H1 (cell line): Measurements from ENCODE around the gene SPACA9. TPM values are rescaled to one million over a fixed set of nuclear protein-coding genes. Genes with fewer than 3 reads are reported as not detected.

Experiments
- CTCF ChIA-PET: fragments of 300-600 bp; sonication (Branson Sonifier 250); formaldehyde crosslinking; loops from one replicate; lab custom pipeline; 2021; ENCODE audit not compliant: partially characterized antibody; lab: Charles Lee
- POLR2A ChIA-PET: fragments of 300-600 bp; sonication (Branson Sonifier 250); formaldehyde crosslinking; loops from one replicate; lab custom pipeline; 2021; ENCODE audit warnings: inconsistent platforms; ENCODE audit not compliant: partially characterized antibody; lab: Charles Lee
- DNase-seq, 2 experiments: peaks; one replicate each; pipeline versions ENCODE4 v3.0.0 to v3.0.0-alpha.2; 2010 to 2022; ENCODE audit warnings: low spot score in 2 of 2, low read depth in 1 of 2, mixed read lengths in 1 of 2
- FAIRE-seq: peaks from 2 replicates; lab custom pipeline; 2011; peaks lifted over from hg19 to GRCh38; lab: Jason Lieb, UNC
- H2AFZ ChIP-seq: 2 replicates; pipeline ENCODE4 v1.8.1; 2012; ENCODE audit warnings: low read length, inconsistent platforms
- H2AK5ac ChIP-seq: 2 replicates; pipeline ENCODE4 v1.6.1; 2013; ENCODE audit warnings: low read depth, low read length
- H2BK120ac ChIP-seq: replicated peaks from 2 replicates; pipeline ENCODE3; 2013; ENCODE audit warnings: low read depth, low read length, inconsistent platforms
- H2BK12ac ChIP-seq: 2 replicates; pipeline ENCODE4 v1.6.1; 2013; ENCODE audit warnings: low read depth, low read length
- H2BK15ac ChIP-seq: 2 replicates; pipeline ENCODE4 v1.6.1; 2013; ENCODE audit warnings: low read length
- H2BK20ac ChIP-seq: 2 replicates; pipeline ENCODE4 v1.6.1; 2013; ENCODE audit warnings: low read length
- H2BK5ac ChIP-seq: 2 replicates; pipeline ENCODE4 v1.6.1; 2013; ENCODE audit warnings: low read depth, low read length
- H3K14ac ChIP-seq: 2 replicates; pipeline ENCODE4 v1.6.1; 2013; ENCODE audit warnings: inconsistent platforms; ENCODE audit not compliant: insufficient read length
- H3K18ac ChIP-seq: 2 replicates; pipeline ENCODE4 v1.6.1; 2013; ENCODE audit warnings: low read length; ENCODE audit errors: extremely low read depth
- H3K23ac ChIP-seq: 2 replicates; pipeline ENCODE4 v1.6.1; 2013; ENCODE audit warnings: inconsistent platforms; ENCODE audit not compliant: insufficient read length
- H3K23me2 ChIP-seq: 2 replicates; pipeline ENCODE4 v1.6.1; 2013; ENCODE audit warnings: low read depth, low read length
- H3K27ac ChIP-seq: 2 replicates; pipeline ENCODE4 v1.6.1; 2011; ENCODE audit warnings: low read depth, low read length, inconsistent platforms
- H3K27me3 ChIP-seq, 4 experiments: replicated peaks in 1 of 4; 1 replicate in 1 of 4; 2 replicates in 3 of 4; pipeline versions ENCODE4 v1.6.1 to v1.8.1; 2011 to 2013; ENCODE audit warnings: low read length in 3 of 4, mild to moderate bottlenecking in 3 of 4, inconsistent platforms in 2 of 4, mixed read lengths in 2 of 4, moderate library complexity in 1 of 4; ENCODE audit not compliant: control insufficient read depth in 3 of 4, insufficient read depth in 3 of 4; ENCODE audit errors: extremely low read depth in 1 of 4
- H3K36me3 ChIP-seq, 4 experiments: 2 replicates each; pipeline versions ENCODE4 v1.6.1 to v1.8.1; 2011 to 2013; ENCODE audit warnings: mild to moderate bottlenecking in 4 of 4, low read length in 3 of 4, moderate library complexity in 2 of 4, control low read depth in 1 of 4, inconsistent platforms in 1 of 4; ENCODE audit not compliant: insufficient read depth in 4 of 4, control insufficient read depth in 2 of 4
- H3K4ac ChIP-seq: replicated peaks from 2 replicates; pipeline ENCODE3; 2013; ENCODE audit warnings: low read length, low read depth, mixed read lengths, inconsistent platforms; ENCODE audit not compliant: insufficient read length
- H3K4me1 ChIP-seq, 4 experiments: replicated peaks in 1 of 4; 1 replicate in 1 of 4; 2 replicates in 3 of 4; pipeline versions ENCODE4 v1.6.1 to v1.8.1; 2011 to 2013; ENCODE audit warnings: low read length in 3 of 4, inconsistent platforms in 2 of 4, mixed read lengths in 1 of 4; ENCODE audit not compliant: insufficient read depth in 4 of 4, control insufficient read depth in 3 of 4
- H3K4me2 ChIP-seq, 2 experiments: 2 replicates each; pipeline versions ENCODE4 v1.6.1 to v1.8.1; 2011 to 2013; ENCODE audit warnings: low read depth in 2 of 2, low read length in 2 of 2, control low read depth in 1 of 2, inconsistent platforms in 1 of 2, mild to moderate bottlenecking in 1 of 2; ENCODE audit not compliant: insufficient read depth in 1 of 2
- H3K4me3 ChIP-seq, 4 experiments: fragments of 200-600, 300-600 bp in 1 of 4; sonication (generic), shearing (Covaris generic), sonication (Bioruptor Twin) in 1 of 4; 2 replicates each; pipeline versions ENCODE4 v1.5.1 to v1.8.1; 2011 to 2016; ENCODE audit warnings: low read length in 4 of 4, low read depth in 3 of 4, control low read depth in 2 of 4, inconsistent platforms in 2 of 4, mild to moderate bottlenecking in 2 of 4, mixed read lengths in 1 of 4, moderate library complexity in 1 of 4; ENCODE audit not compliant: insufficient read depth in 2 of 4; ENCODE audit errors: extremely low read depth in 1 of 4
- H3K56ac ChIP-seq: replicated peaks from 2 replicates; pipeline ENCODE3; 2013; ENCODE audit warnings: low read depth, mild to moderate bottlenecking, mixed read lengths, low read length, inconsistent platforms; ENCODE audit not compliant: insufficient read length
- H3K79me1 ChIP-seq: 2 replicates; pipeline ENCODE4 v1.6.1; 2013; ENCODE audit warnings: low read depth, low read length, control low read depth
- H3K79me2 ChIP-seq, 2 experiments: 2 replicates each; pipeline versions ENCODE4 v1.6.1 to v1.8.1; 2012 to 2013; ENCODE audit warnings: low read length in 2 of 2, mild to moderate bottlenecking in 2 of 2, inconsistent platforms in 1 of 2; ENCODE audit not compliant: insufficient read depth in 2 of 2, control insufficient read depth in 1 of 2
- H3K9ac ChIP-seq, 4 experiments: replicated peaks in 1 of 4; 1 replicate in 1 of 4; 2 replicates in 3 of 4; pipeline versions ENCODE4 v1.6.1 to v1.8.1; 2011 to 2013; ENCODE audit warnings: low read depth in 3 of 4, low read length in 3 of 4, control low read depth in 2 of 4, mild to moderate bottlenecking in 2 of 4, moderate library complexity in 2 of 4, inconsistent platforms in 1 of 4; ENCODE audit errors: extremely low read depth in 1 of 4
- H3K9me3 ChIP-seq, 2 experiments: 2 replicates each; pipeline versions ENCODE4 v1.6.1 to v1.8.1; 2012 to 2013; ENCODE audit warnings: mild to moderate bottlenecking in 2 of 2, moderate library complexity in 2 of 2, control low read depth in 1 of 2, inconsistent platforms in 1 of 2, low read depth in 1 of 2, low read length in 1 of 2, mixed read lengths in 1 of 2; ENCODE audit not compliant: insufficient read depth in 2 of 2
- H4K20me1 ChIP-seq, 2 experiments: replicated peaks in 1 of 2; 2 replicates each; pipeline versions ENCODE3 to v1.8.1; 2011 to 2013; ENCODE audit warnings: inconsistent platforms in 2 of 2, low read length in 2 of 2, mild to moderate bottlenecking in 1 of 2; ENCODE audit not compliant: insufficient read depth in 2 of 2, control insufficient read depth in 1 of 2
- H4K5ac ChIP-seq: 2 replicates; pipeline ENCODE4 v1.6.1; 2013; ENCODE audit warnings: low read length, low read depth, mixed read lengths, inconsistent platforms; ENCODE audit not compliant: insufficient read length
- H4K8ac ChIP-seq: 2 replicates; pipeline ENCODE4 v1.8.0; 2013; ENCODE audit warnings: mild to moderate bottlenecking, moderate library complexity, low read length, inconsistent platforms; ENCODE audit not compliant: insufficient read depth; ENCODE audit errors: extremely low read depth
- H4K91ac ChIP-seq: replicated peaks from 2 replicates; pipeline ENCODE3; 2013; ENCODE audit warnings: low read length, mixed read lengths, inconsistent platforms; ENCODE audit not compliant: insufficient read length
- CBX8 ChIP-seq: fragments of 300-800, 300-1000 bp; sonication (generic); IDR thresholded peaks from 2 replicates; pipeline ENCODE4 v1.7.1; 2016; ENCODE audit warnings: low read depth, low read length, borderline replicate concordance
- GTF2F1 ChIP-seq: IDR thresholded peaks from 2 replicates; pipeline ENCODE4 v1.6.1; 2012; ENCODE audit warnings: low read depth, low read length, improper control_type of control experiment, borderline replicate concordance
- SP4 ChIP-seq: IDR thresholded peaks from 2 replicates; pipeline ENCODE4 v1.6.1; 2012; ENCODE audit warnings: low read length, inconsistent platforms
- SUZ12 ChIP-seq: fragments of 200-600 bp; sonication (generic); IDR thresholded peaks from 2 replicates; pipeline ENCODE4 v1.6.1; 2012; ENCODE audit warnings: mild to moderate bottlenecking, inconsistent platforms, low read length, moderate library complexity, mixed read lengths
- TAF7 ChIP-seq: optimal IDR thresholded peaks from 2 replicates; pipeline ENCODE3; 2011; ENCODE audit warnings: low read depth, mild to moderate bottlenecking, inconsistent platforms, low read length, moderate library complexity, borderline replicate concordance
- WGBS, 2 experiments: shearing (Covaris generic) in 1 of 2; methylation state at CpG; one replicate each; pipeline versions ENCODE4 v1.1.6 to v1.1.7; 2013 to 2015; ENCODE audit warnings: low lambda C conversion rate in 2 of 2, mixed read lengths in 2 of 2, inconsistent platforms in 1 of 2, low coverage in 1 of 2, missing lambda C conversion rate in 1 of 2; ENCODE audit not compliant: insufficient replicate concordance in 2 of 2, insufficient coverage in 1 of 2, insufficient read length in 1 of 2; ENCODE audit errors: extremely low coverage in 1 of 2, missing lambda C conversion rate in 1 of 2; 5-methylcytosine and 5-hydroxymethylcytosine counted together
- polyA plus RNA-seq, 7 experiments: library from polyadenylated mRNA; depleted of rRNA in 3 of 7; stranded (reverse) in 5 of 7; unstranded in 2 of 7; fragments of >200 nt in 5 of 7; fragments of 200-250 nt in 2 of 7; gene quantifications; 1 replicate in 5 of 7; 2 replicates in 1 of 7; 4 replicates in 1 of 7; pipeline versions ENCODE4 v1.2.1 to v1.2.3, GENCODE V29; 2011 to 2013; ENCODE audit warnings: missing spikeins in 2 of 7, mixed read lengths in 2 of 7
- total RNA-seq: library from RNA; stranded (reverse); fragmentation: NEBNext Ultra II Directional; extraction: Animal tissue kit (Norgen Biotek cat#: 25700); gene quantifications from 2 replicates; pipeline ENCODE4 v1.2.1, GENCODE V29; 2021

SPACA9 gene
- total and polyA plus RNA-seq, 2 of the 8 experiments (the other 6 are each of a cell fraction or from before 2014, with no cell fraction given) = 0.63 to 1.3 TPM

DNA sequence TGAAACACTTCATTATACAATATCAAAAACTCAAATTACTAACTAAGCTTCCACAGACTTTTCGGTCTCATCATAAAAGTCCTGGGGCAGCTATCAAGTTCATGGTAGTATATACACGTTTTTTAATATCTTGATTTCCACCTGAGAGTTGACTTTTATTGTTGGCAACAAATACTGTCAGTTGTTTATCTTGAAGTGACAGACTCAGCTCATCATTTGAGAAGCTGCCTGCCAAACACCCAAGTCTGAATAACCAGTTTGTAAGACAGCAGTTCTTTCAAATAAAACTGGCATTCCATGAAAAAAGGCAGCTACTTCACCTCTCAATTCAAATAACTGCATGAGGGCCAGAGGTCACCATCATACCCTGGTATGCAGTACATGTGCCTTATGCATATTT is 30.6 kb downstream of the SPACA9 start:
- Histone ChIP-seq H3K18ac (no peak overlapping the region), H2AFZ (no peak overlapping the region), H2BK12ac (no peak overlapping the region), H3K79me1 (no peaks in the 10 kb centered on the region), H4K5ac (no peak overlapping the region), H3K4me1 (peaks cover under 1 to 3% (median 2%) of the 10 kb centered on the region in 4 experiments; a peak in 6 of 7 replicates), H3K9ac (no peak overlapping the region), H3K4me3 (no peak overlapping the region), H3K4me2 (no peak overlapping the region), H2BK120ac (no peak overlapping the region), H3K56ac (no peak overlapping the region), H2AK5ac (no peak overlapping the region), H3K23me2 (no peaks in the 10 kb centered on the region), H3K27me3 (no peaks in the 10 kb centered on the region), H2BK20ac (no peak overlapping the region), H2BK5ac (no peak overlapping the region), H3K23ac (no peak overlapping the region), H3K27ac (no peak overlapping the region), H4K8ac (no peak overlapping the region), H3K9me3 (no peaks in the 10 kb centered on the region), H4K91ac (no peak overlapping the region), H3K36me3 (peaks cover 7 to 40% (median 22%) of the 10 kb centered on the region in 4 experiments; a peak in 7 of 8 replicates), H4K20me1 (no peaks in the 10 kb centered on the region), H3K4ac (no peak overlapping the region), H2BK15ac (no peak overlapping the region), H3K14ac (no peak overlapping the region), H3K79me2 (no peaks in the 10 kb centered on the region)
- DNase-seq (no peak), FAIRE-seq (no peak)
- ChIA-PET CTCF (interaction anchor here (0.9 to 2.1 kb wide), 4 partner anchors 9 to 97 kb away, joined by 3 to 6 read pairs (median 4); no protein-coding TSS in a partner anchor), POLR2A (interaction anchor here (0.7 to 0.8 kb wide), 3 partner anchors 24 to 1065 kb away, joined by 3 to 4 read pairs (median 3); partner anchors contain the start of gene TSC1)
- 91% methylated on average over 2 of the region's 2 CpGs; no CpG with 5 or more reads in 1 of the 2 experiments for WGBS, 2 experiments
- TF ChIP-seq TAF7 = no peak
- no peak for TF ChIP-seq GTF2F1
- TF ChIP-seq SUZ12 = no peak
- TF ChIP-seq CBX8 = no peak
- no peak for TF ChIP-seq SP4
